Prostate gland (tissue), 2 donors: ENCODE data around the gene SPATA2L. TPM values are rescaled to one million over a fixed set of nuclear protein-coding genes. Genes with fewer than 3 reads are reported as not detected.

Experiments
- DNase-seq: peaks from one replicate; pipeline ENCODE4 v3.0.0-alpha.2; 2019; ENCODE audit warnings: low spot score
- H3K27ac ChIP-seq, 2 donors: fragments of 200-600 bp; sonication (generic); 2 replicates each; pipeline ENCODE4 v1.5.1; 2017 to 2019
- H3K27me3 ChIP-seq: fragments of 200-600 bp; sonication (generic); replicated peaks from 2 replicates; pipeline ENCODE4 v1.5.1; 2019; ENCODE audit not compliant: insufficient read depth
- H3K36me3 ChIP-seq, 2 donors: fragments of 200-600 bp; sonication (generic); 1 replicate in 1 of 2; 2 replicates in 1 of 2; pipeline versions ENCODE4 v1.5.1 to v1.8.1; 2017 to 2019
- H3K4me1 ChIP-seq: fragments of 200-600 bp; sonication (generic); replicated peaks from 2 replicates; pipeline ENCODE4 v1.5.1; 2019
- H3K4me3 ChIP-seq, 2 donors: fragments of 200-600 bp; sonication (generic); 2 replicates each; pipeline ENCODE4 v1.5.1; 2017 to 2019
- H3K9me3 ChIP-seq: fragments of 200-600 bp; sonication (generic); 2 replicates; pipeline ENCODE4 v1.5.1; 2017
- POLR2A ChIP-seq: fragments of 450-650 bp; IDR thresholded peaks from one replicate; pipeline ENCODE4 v1.6.1; 2016; ENCODE audit warnings: antibody characterized with exemption, mild to moderate bottlenecking
- POLR2AphosphoS5 ChIP-seq: sonication (generic); formaldehyde crosslinking; IDR thresholded peaks from one replicate; pipeline ENCODE4 v1.6.1; 2017; ENCODE audit warnings: antibody characterized with exemption
- whole genome bisulfite sequencing: methylation state at CpG from one replicate; pipeline ENCODE4 v1.1.5; 2018; 5-methylcytosine and 5-hydroxymethylcytosine counted together
- intact Hi-C: fragments of 100-400 bp; cut with DNase I; formaldehyde crosslinking; loops from one replicate; pipeline ENCODE4 v1.14.2; 2022
- total RNA-seq, 2 donors: library from RNA; depleted of rRNA; stranded (reverse); fragments of >200 nt; gene quantifications; one replicate each; pipeline ENCODE4 v1.1.0, GENCODE V29; 2016
- TF ChIP-seq, protein P1 (sequence below), 4 experiments: fragments of 200-600 bp in 2 of 4; fragments of 450-650 bp in 2 of 4; sonication (generic) in 2 of 4; IDR thresholded peaks; 1 replicate in 3 of 4; 2 replicates in 1 of 4; pipeline ENCODE4 v1.5.1; 2016 to 2019; ENCODE audit warnings: antibody characterized with exemption in 4 of 4, mild to moderate bottlenecking in 2 of 4, moderate library complexity in 2 of 4

The SPATA2L gene
- total RNA-seq, 2 donors from 2014 or later = 15.6 to 19.7 TPM

DNA sequence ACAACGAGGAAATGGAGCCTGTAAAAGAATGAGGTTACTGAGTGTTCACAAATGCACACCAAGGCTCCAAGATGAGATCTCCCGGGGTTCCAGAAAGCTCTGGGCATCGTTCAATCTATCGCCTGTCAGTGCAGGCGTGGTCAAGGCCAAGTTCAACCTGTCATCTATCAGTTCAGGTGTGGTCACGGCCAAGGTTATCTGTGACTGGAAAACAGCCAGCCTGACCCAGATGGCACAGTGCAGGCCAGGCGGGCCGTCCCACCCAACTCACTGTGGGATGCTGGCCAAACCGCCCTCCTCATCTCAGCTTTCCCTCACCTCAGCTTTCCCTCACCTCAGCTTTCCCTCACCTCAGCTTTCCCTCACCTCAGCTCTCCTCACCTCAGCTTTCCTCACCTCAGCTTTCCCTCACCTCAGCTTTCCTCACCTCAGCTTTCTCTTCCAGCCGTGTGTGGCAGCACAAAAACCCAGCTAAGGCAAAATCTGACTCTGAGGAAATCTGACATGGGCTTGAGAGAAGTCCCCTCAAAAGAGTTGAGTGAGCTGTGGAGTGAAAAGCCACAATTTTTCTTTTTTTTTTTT lies 46.4 kb downstream of the SPATA2L start:
- no peaks in the 10 kb centered on the region for H3K36me3 ChIP-seq
- no peak for DNase-seq
- no peaks in the 10 kb centered on the region for H3K9me3 ChIP-seq
- no peak overlapping the region for H3K27ac ChIP-seq
- H3K4me1 ChIP-seq = peaks cover 10% of the 10 kb centered on the region
- H3K27me3 ChIP-seq = no peaks in the 10 kb centered on the region
- intact Hi-C loops = no loop called here
- H3K4me3 ChIP-seq = no peak overlapping the region
- TF ChIP-seq, protein P1, sequence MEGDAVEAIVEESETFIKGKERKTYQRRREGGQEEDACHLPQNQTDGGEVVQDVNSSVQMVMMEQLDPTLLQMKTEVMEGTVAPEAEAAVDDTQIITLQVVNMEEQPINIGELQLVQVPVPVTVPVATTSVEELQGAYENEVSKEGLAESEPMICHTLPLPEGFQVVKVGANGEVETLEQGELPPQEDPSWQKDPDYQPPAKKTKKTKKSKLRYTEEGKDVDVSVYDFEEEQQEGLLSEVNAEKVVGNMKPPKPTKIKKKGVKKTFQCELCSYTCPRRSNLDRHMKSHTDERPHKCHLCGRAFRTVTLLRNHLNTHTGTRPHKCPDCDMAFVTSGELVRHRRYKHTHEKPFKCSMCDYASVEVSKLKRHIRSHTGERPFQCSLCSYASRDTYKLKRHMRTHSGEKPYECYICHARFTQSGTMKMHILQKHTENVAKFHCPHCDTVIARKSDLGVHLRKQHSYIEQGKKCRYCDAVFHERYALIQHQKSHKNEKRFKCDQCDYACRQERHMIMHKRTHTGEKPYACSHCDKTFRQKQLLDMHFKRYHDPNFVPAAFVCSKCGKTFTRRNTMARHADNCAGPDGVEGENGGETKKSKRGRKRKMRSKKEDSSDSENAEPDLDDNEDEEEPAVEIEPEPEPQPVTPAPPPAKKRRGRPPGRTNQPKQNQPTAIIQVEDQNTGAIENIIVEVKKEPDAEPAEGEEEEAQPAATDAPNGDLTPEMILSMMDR (IDR thresholded peaks at IDR 0.05) = no peak
- TF ChIP-seq POLR2A (no peak), POLR2AphosphoS5 (no peak)
- WGBS = 92% methylated on average over 10 of the region's 10 CpGs

DNA sequence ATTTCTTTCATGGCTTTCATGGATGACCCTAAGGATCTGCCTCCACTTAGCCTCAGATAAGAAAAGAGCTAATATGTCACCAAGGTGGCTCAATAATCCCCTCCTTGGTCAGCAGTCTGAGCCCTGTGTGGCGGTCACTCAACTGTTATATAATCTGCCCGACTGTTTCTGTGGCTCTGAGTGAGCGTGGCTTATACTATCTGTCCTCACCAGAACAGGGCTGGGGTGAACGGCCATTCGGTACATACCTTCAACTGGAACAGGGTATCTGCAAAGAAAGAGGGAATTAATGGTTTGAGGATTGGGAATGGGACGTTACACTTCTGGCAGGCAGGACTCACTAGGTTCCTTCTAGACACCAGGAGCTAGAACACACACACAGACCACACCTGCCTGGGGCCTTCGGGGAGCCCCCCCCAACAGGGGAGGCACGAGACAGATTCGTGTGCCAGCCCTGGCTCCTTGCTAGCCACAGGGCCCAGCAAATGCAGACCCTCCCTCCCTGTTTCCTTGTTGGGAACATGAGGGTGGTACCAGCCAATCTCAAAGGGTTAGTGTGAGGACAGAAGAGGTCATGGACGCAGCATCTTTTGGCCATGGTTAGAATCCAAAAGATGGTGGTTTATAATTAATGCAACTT lies 47.7 kb downstream of the SPATA2L start:
- intact Hi-C loops = no loop called here
- no peaks in the 10 kb centered on the region for H3K36me3 ChIP-seq

DNA sequence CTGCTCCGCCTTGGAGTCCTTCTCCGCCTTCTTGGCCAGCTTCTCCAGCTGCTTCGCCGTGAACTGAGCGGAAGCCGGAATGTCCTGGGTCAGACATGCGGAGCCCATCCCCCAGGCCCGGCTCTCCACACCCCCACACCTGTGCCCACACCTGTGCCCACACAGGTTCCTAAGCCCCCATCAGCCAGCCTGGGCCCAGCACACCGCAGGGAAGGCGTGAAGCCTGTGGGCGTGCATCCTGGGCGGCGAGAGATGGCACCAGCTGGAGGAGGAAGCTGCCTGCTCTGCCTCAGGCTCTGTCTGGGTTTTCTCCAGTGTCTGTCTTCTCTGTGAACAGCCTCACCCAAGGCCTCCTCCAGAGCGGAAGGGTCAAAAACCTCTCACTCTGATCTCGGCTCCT lies 49.9 kb downstream of the SPATA2L start:
- Histone ChIP-seq H3K27me3 (no peaks in the 10 kb centered on the region), H3K4me3 (no peak overlapping the region), H3K4me1 (peaks cover 4% of the 10 kb centered on the region), H3K9me3 (no peaks in the 10 kb centered on the region), H3K36me3 (peaks cover 2 to 6% of the 10 kb centered on the region in 2 donors), H3K27ac (no peak overlapping the region)
- intact Hi-C loops = no loop called here
- TF ChIP-seq, protein P1 (IDR thresholded peaks at IDR 0.05) = no peak
- TF ChIP-seq POLR2A (no peak), POLR2AphosphoS5 (no peak)
- no peak for DNase-seq
- 89% methylated on average over 15 of the region's 15 CpGs for WGBS

More for the DNA sequence above, 47.7 kb downstream of the SPATA2L start:
- WGBS = 90% methylated on average over 10 of the region's 10 CpGs
- no peak overlapping the region for H3K27ac ChIP-seq
- TF ChIP-seq POLR2A (no peak), POLR2AphosphoS5 (no peak)
- DNase-seq = no peak
- H3K4me1 ChIP-seq = peaks cover 10% of the 10 kb centered on the region
- no peaks in the 10 kb centered on the region for H3K9me3 ChIP-seq
- H3K4me3 ChIP-seq = no peak overlapping the region
- H3K27me3 ChIP-seq = no peaks in the 10 kb centered on the region

DNA sequence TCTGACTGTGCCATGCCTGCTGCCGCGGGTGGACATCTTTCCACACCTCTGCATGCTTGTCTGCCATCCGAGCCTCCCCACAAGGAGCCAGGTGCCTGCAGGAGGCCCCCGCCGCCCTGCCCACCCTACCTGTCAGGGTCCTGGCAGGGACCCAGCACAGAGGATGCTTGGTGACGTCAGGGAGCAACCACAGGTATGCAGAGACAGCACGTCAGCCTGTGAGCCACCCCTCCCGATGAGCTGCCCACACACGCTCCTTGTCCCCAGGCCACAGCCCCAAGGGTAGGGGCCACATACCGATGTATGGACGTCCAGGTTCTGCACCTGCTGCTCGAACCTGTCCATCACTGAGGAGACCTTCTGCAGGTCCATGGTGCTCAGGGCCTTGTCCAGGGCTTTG lies 54.6 kb downstream of the SPATA2L start:
- Histone ChIP-seq H3K27me3 (no peaks in the 10 kb centered on the region), H3K4me3 (no peak overlapping the region), H3K4me1 (no peaks in the 10 kb centered on the region), H3K9me3 (no peaks in the 10 kb centered on the region), H3K27ac (no peak overlapping the region), H3K36me3 (peaks cover 20 to 23% of the 10 kb centered on the region in 2 donors)
- WGBS = 60% methylated on average over 8 of the region's 12 CpGs
- no peak for TF ChIP-seq POLR2A
- TF ChIP-seq, protein P1 (IDR thresholded peaks at IDR 0.05) = no peak
- no peak for TF ChIP-seq POLR2AphosphoS5
- intact Hi-C loops = no loop called here
- no peak for DNase-seq

Other genes starting within 250 kb of the SPATA2L start
- 100 to 1,000 TPM in 1 of 2 donors, 10 to 100 TPM in 1; 66.2 to 143 TPM for gene ANKRD11, start 211.1 kb downstream of the SPATA2L start, total RNA-seq
- 100 to 1,000 TPM; 128 to 165 TPM for gene SPG7, start 193.3 kb downstream of the SPATA2L start, total RNA-seq
- gene RPL13, start 141.0 kb downstream of the SPATA2L start, total RNA-seq = over 10,000 TPM in 1 of 2 donors, 1,000 to 10,000 TPM in 1; 6,889 to 11,644 TPM
- gene CPNE7, start 125.9 kb downstream of the SPATA2L start, total RNA-seq = 1 to 10 TPM in 1 of 2 donors, under 1 TPM in 1; 0.18 to 8.9 TPM
- 100 to 1,000 TPM in 1 of 2 donors, not detected in 1; 274 TPM for gene DPEP1, start 88.1 kb downstream of the SPATA2L start, total RNA-seq
- 100 to 1,000 TPM in 1 of 2 donors, 10 to 100 TPM in 1; 75.8 to 128 TPM for gene CHMP1A, start 44.0 kb downstream of the SPATA2L start, total RNA-seq
- gene SPATA33, start 43.9 kb downstream of the SPATA2L start, total RNA-seq = 10 to 100 TPM in 1 of 2 donors, 1 to 10 TPM in 1; 5.6 to 14.6 TPM
- gene CDK10, start 15.0 kb downstream of the SPATA2L start, total RNA-seq = 10 to 100 TPM; 42.1 to 79.0 TPM
- gene VPS9D1, start 19.2 kb upstream of the SPATA2L start, total RNA-seq = 10 to 100 TPM in 1 of 2 donors, 1 to 10 TPM in 1; 8.5 to 16.0 TPM
- 10 to 100 TPM; 18.4 to 46.1 TPM for gene ZNF276, start 19.8 kb upstream of the SPATA2L start, total RNA-seq
- 10 to 100 TPM; 10.1 to 35.6 TPM for gene FANCA, start 114.9 kb upstream of the SPATA2L start, total RNA-seq
- gene SPIRE2, start 126.8 kb upstream of the SPATA2L start, total RNA-seq = 10 to 100 TPM; 13.7 to 15.5 TPM
- gene TCF25, start 171.9 kb upstream of the SPATA2L start, total RNA-seq = 100 to 1,000 TPM; 141 to 302 TPM
- gene MC1R, start 217.2 kb upstream of the SPATA2L start, total RNA-seq = 10 to 100 TPM in 1 of 2 donors, 1 to 10 TPM in 1; 5.6 to 22.5 TPM
- 10 to 100 TPM in 1 of 2 donors, under 1 TPM in 1; 0.82 to 20.7 TPM for gene TUBB3, start 221.6 kb upstream of the SPATA2L start, total RNA-seq
- gene DEF8, start 247.1 kb upstream of the SPATA2L start, total RNA-seq = 10 to 100 TPM; 63.9 to 79.9 TPM